GM21423 (cell line): ENCODE data around the gene ZNF609.
"Not testable (repeated sequence)": the region's sequence is repeated elsewhere in the genome, so short reads cannot be mapped to it uniquely, and the experiment has no call there.

Experiments used
- ATAC-seq: cut with Tn5 transposase; IDR thresholded peaks from one replicate; pipeline ENCODE4 v1.9.1; 2021; ENCODE audit warnings: mild to moderate bottlenecking, moderate library complexity; ENCODE audit not compliant: unreplicated experiment

Gene ZNF609

DNA sequence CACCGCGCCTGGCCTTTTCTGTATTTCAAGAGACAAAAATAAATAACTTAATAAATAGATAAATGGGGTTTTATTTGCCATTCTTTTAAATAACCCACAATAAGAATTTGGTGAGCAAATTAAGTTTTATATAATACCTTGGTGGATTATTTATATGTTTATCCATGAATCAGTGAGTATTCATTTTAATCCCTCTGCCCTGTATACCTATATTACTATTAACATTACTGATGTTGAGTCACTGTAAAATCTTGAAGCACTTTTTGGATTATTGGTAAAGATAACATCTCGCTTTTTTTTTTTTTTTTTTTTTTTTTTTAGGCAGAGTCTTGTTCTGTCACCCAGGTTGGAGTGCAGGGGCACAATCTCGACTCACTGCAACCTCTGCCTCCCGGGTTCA lies 154.1 kb downstream of the ZNF609 start:
- no peak for ATAC-seq

DNA sequence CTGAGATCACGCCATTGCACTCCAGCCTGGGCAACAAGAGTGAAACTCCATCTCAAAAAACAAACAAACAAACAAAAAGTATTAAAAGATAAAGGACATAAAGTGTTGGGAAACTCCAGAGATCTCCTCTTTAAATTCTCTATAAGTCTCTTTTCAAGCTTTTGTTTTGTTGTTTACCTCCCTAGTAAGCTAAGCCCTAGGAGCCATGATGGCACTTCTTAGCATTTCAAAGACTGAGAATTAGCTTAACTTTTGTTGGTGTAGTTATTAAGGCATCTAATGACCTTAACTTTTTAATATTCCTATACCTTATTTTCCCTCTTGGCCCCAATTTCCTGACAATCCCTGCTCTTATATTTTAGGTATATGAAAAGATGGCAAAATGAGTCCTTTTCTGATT lies 157.3 kb downstream of the ZNF609 start:
- no peak for ATAC-seq

DNA sequence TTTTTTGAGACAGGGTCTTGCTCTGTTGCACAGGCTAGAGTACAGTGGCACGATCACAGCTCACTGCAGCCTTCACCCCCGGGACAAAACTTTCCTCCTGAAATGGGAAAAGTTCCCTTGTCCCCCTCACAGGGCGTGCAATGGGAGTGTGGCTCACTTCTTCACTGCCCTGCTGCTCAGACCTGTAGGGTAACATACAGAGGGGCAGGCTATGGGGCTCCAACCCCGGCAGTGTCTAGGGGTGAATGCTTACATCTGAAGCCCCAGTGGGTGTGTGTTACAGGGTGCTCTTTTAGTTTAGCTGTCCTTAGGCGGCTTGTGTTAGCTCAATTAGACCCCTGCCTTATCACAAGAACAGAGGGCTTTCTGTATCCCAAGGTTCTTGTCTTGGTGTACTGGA lies 157.8 kb downstream of the ZNF609 start:
- no peak for ATAC-seq

DNA sequence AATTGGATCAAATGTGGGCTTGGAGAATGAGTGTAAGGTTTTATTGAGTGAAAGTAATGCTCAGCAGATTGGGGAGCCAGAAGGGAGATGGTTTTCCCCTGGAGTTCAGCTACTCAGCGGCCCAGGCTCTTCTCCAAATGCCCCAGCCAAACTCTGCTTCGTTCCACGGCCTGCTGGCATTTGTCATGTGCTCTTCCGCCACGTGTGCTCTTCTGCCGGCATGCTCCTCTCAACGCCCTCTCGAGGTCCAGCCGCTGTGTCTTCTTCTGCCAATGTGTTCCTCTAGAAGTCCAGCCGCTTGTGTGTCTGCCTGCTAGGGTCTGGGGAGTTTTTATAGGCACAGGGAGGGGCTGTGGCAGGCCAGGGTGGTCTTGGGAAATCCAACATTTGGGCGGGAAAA lies 158.2 kb downstream of the ZNF609 start:
- no peak for ATAC-seq

DNA sequence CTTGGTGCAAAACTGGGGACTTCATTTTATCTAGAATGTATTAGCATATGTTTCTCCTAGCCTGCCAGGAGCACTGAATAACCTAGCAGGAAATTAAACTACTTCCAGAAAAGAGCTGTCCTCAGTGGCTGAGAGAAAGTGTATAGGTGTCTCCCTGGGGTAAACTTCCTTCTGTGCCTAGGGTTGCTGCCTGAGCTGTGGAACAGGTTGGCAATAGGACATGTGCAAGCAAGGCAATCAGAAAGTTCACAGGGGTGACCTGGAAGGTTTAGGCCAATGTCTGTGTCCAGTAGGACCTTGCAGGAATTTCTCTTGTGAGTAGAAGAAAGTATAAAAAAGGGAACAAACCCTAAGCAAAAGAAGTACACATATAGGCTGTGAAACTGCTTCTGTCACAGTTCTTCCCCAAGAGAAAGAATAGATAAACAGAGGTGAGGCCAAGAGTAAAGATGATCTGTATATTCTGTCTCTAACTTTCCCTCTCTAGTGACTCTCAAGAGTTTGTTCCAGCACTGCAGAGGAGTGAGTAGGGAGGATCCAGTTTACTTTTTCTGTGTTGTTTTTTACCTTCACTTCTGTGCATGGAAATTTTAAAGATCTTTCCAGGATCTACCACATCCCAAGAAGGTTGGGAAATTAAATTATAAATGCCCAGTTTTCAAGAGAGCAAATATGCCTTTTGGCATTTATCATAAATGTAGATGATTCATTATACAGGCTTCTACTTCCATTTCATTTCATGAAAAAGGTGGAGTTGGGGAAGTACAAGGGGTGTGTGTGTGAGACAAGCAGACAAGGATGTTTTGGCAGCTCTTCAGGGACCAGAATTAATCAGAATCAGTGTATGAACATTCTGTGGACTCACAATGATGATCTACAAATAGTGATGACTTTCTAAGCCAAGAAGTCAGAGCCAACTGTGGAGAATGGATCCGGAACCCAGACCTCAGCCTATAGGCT lies 159.8 kb downstream of the ZNF609 start:
- ATAC-seq: no peak

DNA sequence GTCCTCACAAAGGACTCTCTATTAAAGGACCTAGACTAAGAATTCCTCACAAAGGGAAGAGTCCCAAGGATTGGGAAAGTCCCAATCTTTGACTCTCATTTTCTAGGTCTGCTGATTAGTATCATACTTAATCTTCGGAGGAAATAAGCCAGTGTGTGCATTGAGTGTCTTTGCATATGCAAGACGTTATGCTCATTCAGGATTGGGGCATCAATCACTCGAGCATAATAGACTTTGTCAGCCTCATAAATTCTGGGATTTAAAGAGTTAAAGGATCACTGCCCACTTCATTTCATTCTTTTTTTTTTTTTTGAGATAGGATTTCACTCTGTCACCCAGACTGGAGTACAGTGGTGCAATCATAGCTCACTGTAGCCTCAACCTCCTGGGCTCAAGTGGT lies 160.7 kb downstream of the ZNF609 start:
- no peak for ATAC-seq

DNA sequence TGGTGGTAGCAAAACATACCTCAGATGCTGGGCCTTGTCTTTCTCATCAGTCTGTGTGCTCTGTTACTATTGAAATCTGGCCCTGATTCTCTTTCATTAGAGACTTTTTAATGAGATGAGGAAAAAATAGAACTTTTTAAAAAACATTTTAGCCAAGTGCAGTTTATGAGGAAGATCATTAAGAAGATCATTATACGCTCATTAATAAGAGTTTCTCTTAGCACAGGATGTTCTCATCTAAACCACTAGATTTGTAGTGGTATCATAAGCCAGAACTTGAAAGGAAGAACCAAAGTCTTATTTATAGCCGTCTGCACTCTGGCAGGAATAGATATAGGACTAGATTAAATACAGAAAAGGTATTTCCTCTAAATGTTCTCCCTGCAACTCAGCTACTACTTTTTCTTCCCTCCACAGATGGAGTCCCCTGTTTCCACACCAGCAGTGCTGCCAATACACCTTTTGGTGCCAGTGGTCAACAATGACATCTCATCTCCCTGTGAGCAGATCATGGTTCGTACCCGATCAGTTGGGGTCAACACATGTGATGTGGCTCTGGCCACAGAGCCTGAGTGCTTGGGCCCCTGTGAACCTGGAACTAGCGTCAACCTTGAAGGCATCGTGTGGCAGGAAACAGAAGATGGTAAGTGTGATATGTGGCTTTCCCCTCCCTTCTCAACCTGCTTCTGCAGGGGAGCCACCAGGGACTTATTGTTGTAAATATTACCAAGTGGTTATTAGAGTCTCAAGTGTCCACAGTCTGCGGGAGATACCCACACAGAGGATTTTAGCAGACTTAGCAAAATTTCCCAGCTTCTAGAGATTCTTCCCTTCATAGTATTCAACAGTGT lies 162.3 kb downstream of the ZNF609 start:
- ATAC-seq: peak; percentile 78

DNA sequence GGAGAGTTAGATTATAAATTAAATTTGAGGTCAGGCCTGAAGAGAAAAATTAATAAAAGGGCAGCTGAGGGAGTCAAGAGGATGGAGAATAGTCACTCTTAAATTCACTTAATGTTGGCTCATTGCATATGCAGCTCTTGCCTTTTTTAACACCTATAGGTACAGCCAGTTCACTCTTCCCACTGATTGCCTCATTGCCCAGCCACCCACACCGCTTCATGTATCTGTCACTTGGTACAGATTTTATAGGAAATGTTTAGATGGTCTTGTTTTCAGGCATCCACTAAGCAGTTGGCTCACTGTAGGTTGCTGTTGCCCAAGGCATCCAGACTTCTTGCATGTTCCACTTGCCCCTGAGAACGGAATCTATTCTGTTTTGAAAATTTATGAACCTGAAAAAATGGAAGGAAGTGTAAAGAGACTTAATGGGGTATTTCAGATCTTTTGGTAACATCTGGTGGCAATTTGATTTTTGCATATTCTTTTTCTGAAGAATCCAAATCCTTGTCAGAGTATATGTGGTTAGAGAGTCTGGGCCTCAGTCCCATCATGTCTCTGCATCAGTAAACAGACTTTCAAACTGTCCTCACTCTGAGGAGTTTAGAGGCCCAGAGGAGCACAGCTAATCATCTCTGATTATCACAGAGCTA lies 163.1 kb downstream of the ZNF609 start:
- ATAC-seq: peak; percentile 26

DNA sequence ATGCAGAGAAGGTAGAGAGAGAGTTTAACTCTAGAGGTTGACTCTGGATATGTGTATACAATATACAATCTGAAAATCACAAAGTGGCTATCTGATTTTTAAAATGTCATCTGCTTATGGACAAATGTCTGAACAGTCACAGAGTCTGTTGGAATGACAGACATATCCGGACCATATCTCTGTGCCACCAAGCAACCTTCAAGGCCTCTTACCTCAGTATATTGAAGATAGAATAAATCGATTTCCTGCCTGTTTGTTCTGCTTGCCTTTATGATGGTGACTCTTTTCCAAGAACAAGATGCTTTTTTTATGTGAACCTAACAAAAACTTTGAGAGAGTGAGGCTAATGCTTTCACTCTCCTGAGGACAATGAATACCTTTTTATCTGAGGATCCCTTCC lies 163.9 kb downstream of the ZNF609 start:
- no peak for ATAC-seq

DNA sequence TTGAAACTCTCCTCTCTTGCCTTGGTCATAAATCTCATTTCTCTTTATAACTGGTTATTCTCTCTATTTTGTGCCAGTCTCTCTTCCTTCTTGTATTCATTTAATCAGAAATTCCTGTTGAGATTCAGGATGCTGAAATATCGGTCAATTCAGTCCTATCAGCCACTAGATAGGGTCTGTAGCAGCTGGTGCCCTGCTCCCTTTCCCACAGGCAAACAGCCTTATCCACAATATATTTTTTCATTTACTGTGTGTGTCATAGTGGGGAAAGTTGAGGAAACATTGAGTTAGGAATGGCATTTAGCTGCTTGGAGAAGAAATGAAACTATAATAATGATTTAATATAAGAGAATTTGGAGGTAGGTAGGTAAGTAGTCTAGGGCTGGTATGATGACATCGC lies 168.7 kb downstream of the ZNF609 start:
- no peak for ATAC-seq

DNA sequence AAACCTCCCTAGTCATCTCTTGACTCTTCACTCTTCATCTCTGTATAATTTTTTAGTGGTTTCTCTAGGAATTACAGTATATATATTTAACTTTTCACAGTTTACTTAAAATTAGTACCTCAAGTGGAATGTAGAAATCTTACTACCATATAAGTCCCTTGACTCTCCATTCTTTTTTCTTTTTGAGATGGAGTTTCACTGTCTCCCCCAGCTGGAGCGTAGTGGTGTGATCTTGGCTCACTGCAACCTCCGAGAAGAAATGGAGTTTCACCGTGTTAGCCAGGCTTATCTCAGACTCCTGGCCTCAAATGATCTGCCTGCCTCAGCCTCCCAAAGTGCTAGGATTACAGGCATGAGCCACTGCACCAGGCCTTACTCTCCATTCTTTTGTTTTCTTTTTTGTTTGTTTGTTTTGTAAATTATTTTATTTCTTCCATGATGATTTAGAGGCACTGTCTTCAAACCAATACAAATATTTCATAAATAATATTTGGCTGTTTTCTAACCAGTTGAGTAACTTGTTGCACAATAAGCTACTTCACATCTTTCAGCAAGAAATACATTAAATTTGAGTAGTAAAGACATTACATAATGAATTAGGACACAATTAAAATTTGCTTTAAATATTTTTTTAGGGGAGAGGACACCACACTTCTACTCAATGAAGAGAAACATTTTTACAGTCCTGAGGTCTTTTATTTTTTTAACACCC lies 170.2 kb downstream of the ZNF609 start:
- ATAC-seq: no peak

DNA sequence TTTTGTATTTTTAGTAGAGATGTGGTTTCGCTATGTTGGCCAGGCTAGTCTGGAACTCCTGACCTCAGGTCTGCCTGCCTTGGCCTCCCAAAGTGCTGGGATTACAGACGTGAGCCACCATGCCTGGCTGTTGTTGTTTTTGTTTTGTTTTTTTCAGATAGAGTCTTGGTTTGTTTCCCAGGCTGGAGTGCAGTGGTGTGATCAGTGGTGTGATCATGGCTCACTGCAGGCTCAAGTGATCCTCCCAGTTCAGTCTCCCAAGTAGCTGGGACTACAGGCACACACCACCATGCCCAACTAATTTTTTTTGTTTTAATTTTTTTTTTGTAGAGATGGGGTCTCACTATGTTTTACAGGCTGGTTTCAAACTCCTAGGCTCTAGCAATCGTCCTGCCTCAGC lies 172.3 kb downstream of the ZNF609 start:
- ATAC-seq: not testable (repeated sequence)

DNA sequence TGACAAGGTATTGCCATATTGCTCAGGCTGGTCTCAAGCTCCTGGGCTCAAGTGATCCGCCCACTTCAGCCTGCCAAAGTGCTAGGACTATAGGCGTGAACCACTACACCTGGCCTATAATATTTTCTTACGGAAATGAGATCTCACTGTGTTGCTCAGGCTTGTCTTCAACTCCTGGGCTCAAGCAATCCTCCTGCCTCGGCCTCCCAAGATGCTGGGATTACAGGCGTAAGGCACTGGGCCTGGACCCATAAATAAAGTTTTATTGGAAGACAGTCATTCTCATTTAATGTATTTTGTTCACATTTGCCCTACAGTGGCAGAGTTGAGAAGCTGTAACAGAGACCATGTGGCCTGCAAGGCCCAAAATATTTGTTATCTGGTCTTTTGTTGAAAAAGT lies 173.0 kb downstream of the ZNF609 start:
- ATAC-seq: no peak

DNA sequence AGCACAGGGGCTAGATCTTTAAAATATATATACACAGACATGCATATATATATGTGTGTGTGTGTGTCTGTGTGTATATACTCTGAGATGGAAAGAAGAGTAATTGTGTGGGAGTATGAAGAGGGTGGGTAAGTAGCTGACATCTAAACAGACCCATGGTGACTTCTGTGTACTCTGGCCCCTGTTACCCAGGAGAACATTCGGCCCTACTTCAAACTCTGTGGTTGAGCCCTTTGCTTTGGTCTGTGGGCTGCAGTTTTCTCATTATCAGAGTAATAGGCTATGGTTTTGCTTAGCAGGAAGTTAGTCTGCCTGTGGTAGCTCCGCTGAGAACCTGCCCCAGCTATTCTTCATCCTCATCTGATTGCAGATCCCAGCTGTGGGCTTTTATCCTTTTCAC lies 173.6 kb downstream of the ZNF609 start:
- ATAC-seq: peak; percentile 78

DNA sequence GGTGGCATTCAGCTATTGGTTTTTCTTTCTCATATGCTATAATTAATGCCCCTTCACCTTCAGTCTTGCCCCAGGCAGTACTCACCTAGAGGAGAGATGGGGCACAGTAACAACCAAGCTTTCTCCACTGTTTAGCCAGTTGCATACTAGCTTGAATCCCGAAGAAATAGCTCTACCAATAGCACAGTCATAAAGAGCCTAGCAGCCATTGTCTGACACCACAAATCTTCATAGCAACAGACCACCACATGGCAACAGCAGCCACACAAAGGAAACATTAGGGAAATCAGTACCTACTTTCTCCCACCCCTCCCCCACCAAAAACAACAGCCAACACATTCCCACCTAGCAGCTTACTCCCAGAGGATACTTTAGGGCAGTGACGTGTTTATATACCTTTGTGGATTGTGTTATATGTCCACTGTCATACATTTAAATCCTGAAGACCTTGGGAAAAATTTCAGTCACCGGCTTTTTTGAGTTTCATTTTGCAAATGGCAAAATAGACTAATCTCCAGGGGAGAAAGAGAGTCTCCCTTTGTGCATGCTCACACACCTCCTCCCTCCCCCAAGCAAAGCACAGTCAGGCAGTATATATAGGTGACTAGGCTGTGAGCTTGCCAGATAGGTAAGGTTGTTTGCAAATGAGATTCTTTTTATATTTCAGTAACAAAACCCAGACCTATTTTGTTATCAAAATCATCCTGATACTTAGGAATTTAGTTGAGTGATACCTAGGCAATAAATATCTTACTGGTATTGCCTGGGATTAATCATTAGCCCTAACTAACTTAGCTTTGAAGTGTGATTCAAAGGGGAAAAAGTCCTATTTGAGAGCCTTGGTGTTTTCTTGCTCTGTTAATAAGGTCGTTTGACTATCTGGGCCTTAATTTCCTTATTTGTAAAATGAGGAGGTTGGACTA lies 174.5 kb downstream of the ZNF609 start:
- ATAC-seq: peak; percentile 53

DNA sequence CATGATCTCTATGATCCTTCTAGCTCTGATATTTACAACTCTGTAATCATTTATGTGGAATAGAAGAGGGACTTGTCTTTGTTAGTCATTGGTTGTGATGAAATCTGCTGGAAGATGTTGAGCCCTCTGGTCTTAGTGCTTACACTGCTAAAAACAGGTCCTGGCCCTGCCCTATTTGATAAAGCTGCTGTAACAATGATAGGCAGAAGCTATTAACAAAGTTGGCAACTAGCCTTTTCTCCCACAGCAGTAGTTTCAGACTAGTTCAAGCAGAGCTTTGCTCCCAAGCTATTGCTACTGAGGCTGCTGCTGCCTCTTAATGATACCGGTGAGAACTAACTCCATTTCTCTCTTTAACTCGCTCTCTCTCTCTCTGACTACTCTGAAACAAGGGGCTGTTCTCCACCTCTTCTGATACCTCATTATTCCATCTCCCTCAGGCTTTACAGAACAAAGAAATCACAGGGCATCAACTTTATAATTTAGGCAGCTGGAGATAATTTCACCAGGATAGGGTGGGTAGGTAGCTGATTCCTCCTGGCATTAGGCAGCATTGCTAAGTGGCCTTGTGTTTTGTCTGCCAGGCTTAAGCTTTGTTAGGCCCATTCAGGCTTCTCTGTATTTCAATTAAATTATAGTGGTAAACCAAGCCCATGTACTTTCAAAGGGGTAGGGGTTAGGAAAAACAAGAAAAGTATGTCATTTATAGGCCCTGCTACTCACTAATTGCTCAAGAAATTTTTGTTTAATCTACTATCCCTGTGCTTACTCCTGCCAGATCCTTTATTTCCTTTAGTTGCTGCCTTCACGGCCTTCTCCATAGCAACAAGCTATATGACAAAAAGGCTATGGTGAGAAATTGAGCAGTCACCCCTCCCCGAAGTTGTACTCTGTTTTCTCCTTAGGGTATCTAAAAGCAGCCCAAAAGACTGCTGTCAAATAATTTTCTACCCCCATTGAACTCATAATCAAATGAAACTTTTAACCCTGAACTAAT lies 175.4 kb downstream of the ZNF609 start:
- ATAC-seq: no peak

DNA sequence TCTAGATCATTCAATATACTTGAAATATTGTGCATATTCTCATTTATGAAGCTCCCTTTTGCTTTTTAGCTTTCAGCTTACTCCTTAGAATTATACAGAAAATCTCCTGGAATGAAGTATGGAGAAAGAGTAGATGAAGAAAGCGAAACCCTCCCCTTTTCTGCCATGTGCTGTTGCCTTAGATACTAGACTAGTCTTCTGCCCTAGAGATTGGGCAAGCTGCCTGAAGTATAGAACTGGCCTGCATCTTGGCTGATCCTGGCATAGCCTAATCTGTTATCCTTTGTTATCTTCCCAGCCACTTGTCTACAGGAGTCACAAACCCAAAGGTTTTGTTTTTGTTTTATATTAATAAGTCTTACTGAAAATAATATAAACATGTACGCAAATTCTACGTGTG lies 176.2 kb downstream of the ZNF609 start:
- no peak for ATAC-seq

DNA sequence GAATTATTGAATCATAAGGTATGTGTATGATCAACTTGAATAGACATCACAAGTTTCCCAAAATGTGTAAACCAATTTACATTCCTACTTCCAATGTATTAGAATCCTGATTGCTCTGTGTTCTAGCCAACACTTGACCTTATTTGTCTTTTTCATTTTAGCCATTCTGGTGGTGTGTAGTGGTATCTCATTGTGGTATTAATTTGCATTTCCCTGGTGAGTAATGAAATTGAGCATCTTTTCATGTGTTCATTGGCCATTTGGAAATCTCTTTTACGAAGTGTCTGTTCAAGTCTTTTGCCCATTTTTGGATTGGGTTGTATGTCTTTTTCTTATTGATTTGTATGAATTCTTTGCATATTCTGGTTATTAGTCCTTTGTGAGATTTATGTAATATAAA lies 177.0 kb downstream of the ZNF609 start:
- ATAC-seq: no peak
